Stimulated activated CD8-positive, alpha-beta memory T cell treated with anti-CD3 and anti-CD28 coated beads, Interleukin-7, amount 100 ng/mL, for 24 hours (primary cell): ENCODE results near the gene PHF3.
A peak's percentile ranks its signal among the peaks of the same experiment; 100 is the strongest.

Experiments
- DNase-seq: peaks from one replicate; pipeline ENCODE4 v3.0.0-alpha.2; 2020; ENCODE audit warnings: low read depth

PHF3 gene

GRCh38 chr6:63635588-63636517 is at the start of gene PHF3:
TSS of gene PHF3 (plus strand) at chr6:63635802. CDS start at chr6:63646552, 10,750 bp downstream.
- peak; percentile 76 for DNase-seq

GRCh38 chr6:63589952-63590411 is 45.6 kb upstream of the PHF3 start:
- DNase-seq, result no peak

GRCh38 chr6:63592886-63593285 is 42.7 kb upstream of the PHF3 start:
- DNase-seq, result no peak

- no peak for DNase-seq
Observed at GRCh38 chr6:63597141-63598048, 38.2 kb upstream of the PHF3 start.

DNA sequence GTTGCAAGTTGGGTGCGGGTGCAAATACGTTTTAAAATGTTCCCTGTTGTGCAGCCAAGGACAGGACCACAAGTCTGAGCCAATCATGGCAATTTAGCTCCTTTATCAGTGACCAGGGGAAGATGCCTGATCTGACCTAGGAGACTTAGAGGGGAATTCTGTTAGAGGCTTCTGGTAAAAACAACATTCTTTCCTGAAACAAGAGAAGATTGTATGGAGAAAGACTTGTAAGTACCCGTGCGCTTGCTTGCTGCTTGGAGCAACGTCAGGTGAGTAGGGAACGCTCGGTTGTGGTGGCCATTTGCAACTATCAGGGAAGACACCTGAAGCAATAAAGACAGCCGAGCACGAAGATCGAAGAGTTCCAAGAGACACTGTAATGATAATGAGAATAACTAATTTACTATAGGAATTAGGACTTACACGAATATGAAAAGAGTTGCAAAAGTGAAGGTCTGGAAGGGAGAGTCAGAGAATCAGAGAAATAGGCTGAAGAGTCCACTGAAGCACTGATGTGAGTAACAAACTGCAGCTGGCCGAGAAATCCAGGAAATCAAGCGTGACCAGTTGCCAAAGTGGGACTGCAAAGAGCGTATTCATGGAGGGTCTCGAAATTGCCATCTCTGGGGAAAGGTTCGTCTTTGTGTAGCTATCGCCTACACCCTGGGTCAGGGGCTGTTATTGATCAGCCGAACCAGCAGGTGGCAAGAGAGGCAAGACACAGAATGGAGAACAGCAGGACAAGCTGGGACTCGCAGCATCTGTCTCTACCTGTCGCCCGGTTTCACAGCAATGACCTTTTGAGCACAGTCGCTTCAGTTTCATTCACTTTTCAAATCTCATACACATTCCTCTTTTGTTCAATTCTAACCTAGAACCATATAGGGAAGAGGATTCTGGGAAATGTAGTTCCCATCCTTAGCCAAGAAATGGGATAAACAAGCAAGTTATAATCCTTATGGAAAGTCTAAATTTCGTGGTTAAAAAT is 37.3 kb upstream of the PHF3 start:
- DNase-seq, result peak; percentile 31

- no peak for DNase-seq
Observed at GRCh38 chr6:63599243-63599642, 36.4 kb upstream of the PHF3 start.

DNA sequence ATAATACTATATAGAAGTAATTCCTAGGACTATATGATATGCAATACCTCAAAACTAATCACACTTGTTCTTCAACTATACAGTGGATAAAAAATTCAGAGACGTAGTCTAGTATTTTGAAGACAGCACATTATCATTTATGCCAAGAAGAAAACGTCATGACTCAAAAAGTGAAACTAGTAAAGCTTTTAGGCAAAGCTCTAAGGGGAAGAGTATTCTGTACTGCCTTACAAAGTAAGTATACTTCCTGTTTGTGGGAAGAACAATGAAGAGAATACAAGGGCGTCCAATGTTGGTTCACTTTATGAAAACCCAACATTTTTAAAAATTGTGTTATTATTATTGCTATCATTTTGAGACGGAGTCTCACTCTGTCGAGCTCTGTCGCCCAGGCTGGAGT is 35.5 kb upstream of the PHF3 start:
- DNase-seq, result no peak

DNA sequence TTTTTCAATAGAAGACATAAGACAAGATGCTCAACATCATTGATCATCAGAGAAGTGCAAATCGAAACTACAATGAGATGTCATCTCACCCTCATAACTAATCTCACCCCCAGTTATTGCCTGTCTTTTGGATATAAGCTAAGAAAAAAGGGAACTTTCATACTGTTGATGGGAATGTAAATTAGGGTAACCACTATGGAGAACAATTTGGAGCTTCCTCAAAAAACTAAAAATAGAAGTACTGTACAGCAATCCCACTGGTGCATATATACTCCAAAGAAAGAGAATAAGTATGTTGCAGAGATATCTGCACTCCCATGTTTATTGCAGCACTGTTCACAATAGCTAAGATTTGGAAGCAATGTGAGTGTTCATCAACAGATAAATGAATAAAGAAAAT is 26.4 kb upstream of the PHF3 start:
- no peak for DNase-seq

DNA sequence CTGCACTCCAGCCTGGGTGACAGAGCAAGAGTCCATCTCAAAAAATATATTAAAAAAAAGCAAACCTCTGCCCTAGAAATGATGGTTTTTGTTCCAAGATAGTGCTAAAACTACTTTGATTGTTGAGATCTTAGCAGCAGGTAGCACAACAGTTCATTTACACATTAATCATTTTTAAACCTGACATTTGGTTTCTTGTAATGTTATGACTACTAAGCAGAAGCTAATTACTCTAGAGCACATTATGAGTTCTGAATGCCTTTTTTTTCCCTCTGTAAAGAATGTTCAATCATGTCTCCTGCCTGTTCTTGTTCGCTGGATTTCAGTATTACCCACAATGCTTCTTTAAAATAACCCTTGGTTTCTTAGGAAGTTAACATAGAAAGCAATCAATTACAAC is 24.7 kb upstream of the PHF3 start:
- no peak for DNase-seq

GRCh38 chr6:63611560-63611959 is 24.0 kb upstream of the PHF3 start:
- DNase-seq, result no peak

DNA sequence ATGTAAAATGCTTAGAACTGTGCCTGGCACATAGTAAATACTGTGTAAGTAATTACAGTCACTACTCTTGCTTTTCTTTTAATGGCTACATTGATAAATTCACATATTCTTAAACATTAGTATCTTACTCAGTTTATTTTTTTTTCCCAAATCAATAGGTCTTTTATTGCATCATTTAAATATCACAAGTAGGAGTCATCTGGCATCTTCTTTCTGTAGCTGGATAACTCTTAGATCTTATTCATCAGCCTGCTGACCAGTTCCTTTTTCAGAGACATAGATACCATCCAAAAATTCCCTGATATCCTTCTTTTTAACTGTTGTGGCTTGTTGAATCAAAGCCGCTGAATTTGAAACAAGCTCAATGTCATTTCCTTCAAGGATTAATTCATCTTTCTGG is 20.0 kb upstream of the PHF3 start:
- DNase-seq, result no peak

- no peak for DNase-seq
Observed at GRCh38 chr6:63624091-63624490, 11.5 kb upstream of the PHF3 start.

DNA sequence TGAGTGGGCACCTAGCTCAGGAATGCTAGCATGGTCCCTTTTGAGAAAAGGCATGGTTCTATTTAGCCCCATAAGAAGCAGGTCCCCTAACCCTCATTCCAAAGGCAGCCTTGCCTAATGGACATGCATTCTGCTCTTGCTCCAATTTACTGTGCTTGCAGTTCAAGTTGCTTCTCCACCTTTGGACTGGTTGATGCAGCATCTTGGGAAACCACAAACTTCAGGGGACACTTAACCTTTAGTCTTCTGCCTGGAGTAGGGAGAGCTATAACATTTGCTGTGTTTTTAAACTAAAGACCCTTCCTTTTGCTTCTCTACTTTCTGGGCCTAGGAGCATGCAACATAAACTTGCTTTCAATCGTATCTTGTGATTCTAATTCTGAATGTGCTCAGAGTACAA is 5.1 kb upstream of the PHF3 start:
- no peak for DNase-seq

DNA sequence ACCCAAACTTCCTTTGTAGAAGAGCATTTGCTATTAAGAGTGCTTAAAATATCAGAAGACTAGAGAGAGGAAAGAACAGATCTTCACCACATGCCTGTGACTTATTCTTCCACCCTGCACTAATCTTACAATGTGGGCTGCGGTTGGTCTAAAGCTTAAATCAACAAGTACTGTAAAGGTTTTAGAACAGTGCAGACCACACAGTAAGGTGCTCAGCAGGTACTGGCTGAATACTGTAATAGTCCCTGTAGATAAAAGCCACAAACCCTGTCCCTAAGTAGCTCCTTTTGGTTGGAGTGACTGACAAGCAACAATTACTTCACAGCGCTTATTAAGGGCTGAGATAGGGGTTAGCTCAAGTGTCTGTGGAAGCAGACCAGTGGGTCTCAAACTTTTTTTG is 972 bp upstream of the PHF3 start:
- DNase-seq, result no peak

- DNase-seq, result no peak
Observed at GRCh38 chr6:63635215-63635587, 401 bp upstream of the PHF3 start.

GRCh38 chr6:63636518-63637021 is 968 bp downstream of the PHF3 start:
- peak; percentile 35 for DNase-seq

- DNase-seq, result no peak
Observed at GRCh38 chr6:63637865-63638445, 2.4 kb downstream of the PHF3 start.

DNA sequence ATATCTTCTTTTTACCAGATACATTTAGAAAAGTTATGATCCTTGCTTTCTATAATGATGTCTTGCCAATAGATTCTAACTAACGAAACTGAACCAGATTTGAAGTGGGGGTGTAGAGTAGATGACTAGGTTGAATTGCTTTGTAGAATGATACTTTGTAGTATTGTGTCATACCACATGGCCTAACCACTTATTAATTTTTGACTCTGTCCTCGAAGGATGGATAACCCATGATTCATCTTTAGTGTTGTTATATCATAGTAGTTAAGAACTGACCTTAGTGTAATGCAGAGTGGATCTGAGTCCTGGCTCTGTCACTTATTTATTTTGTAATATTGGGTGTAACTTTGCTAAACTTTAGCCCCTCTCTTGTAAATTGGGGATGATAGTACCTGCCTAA is 4.5 kb downstream of the PHF3 start:
- DNase-seq, result no peak

GRCh38 chr6:63643862-63644261 is 8.3 kb downstream of the PHF3 start:
- DNase-seq, result no peak

GRCh38 chr6:63644668-63645326 is 9.2 kb downstream of the PHF3 start:
- no peak for DNase-seq

DNA sequence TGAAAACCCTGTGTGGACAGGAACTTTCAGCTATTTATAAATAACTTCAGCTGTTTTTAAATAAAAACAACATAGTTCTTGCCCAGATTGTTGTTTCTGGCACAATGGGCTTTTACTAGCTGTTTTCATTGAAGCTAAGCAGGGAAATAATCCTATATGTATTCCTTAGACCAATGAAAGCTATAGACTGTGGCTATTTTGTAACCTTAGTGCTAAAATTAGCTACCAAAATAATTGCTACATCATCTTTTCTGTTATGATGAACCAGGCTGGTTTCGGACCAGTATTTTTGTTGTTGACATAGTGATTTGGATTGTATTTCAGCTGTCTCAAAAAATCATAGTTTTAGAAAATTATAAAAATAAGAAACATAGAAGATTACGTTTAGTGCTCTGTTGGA is 13.7 kb downstream of the PHF3 start:
- DNase-seq, result no peak
